ENCODE measurements around the gene PPP2R2C.

PPP2R2C gene

GRCh38 chr4:6472387-6473263, at the start of gene PPP2R2C:
Gene PPP2R2C, minus strand, starts transcription at chr4:6472614. Its CDS starts 385 bp downstream, at chr4:6472229.
- no peak for DNase-seq

GRCh38 chr4:6520978-6521377, 48.6 kb upstream of the PPP2R2C start:
- no peak for DNase-seq

GRCh38 chr4:6520051-6520636, 47.7 kb upstream of the PPP2R2C start:
- no peak for DNase-seq

- DNase-seq: no peak
These were observed 44.8 kb upstream of the PPP2R2C start for GRCh38 chr4:6517171-6517570.

GRCh38 chr4:6516762-6517161, 44.3 kb upstream of the PPP2R2C start:
- DNase-seq: no peak

GRCh38 chr4:6516281-6516680, 43.9 kb upstream of the PPP2R2C start:
- DNase-seq: no peak

- DNase-seq: no peak
These were observed 41.3 kb upstream of the PPP2R2C start for GRCh38 chr4:6513678-6514077.

GRCh38 chr4:6509587-6509986, 37.2 kb upstream of the PPP2R2C start:
- DNase-seq: no peak

GRCh38 chr4:6507345-6507744, 34.9 kb upstream of the PPP2R2C start:
- no peak for DNase-seq

- DNase-seq: no peak
These were observed 34.3 kb upstream of the PPP2R2C start for GRCh38 chr4:6506616-6507140.

GRCh38 chr4:6504900-6505496, 32.6 kb upstream of the PPP2R2C start:
- DNase-seq: no peak

GRCh38 chr4:6502747-6503465, 30.5 kb upstream of the PPP2R2C start:
- DNase-seq: no peak

- DNase-seq: no peak
These were observed 29.7 kb upstream of the PPP2R2C start for GRCh38 chr4:6502147-6502546.

GRCh38 chr4:6501171-6501570, 28.8 kb upstream of the PPP2R2C start:
- DNase-seq: no peak

GRCh38 chr4:6500481-6501140, 28.2 kb upstream of the PPP2R2C start:
- no peak for DNase-seq

GRCh38 chr4:6499238-6499600, 26.8 kb upstream of the PPP2R2C start:
- no peak for DNase-seq

GRCh38 chr4:6498511-6499237, 26.3 kb upstream of the PPP2R2C start:
- no peak for DNase-seq

GRCh38 chr4:6497796-6498195, 25.4 kb upstream of the PPP2R2C start:
- no peak for DNase-seq

GRCh38 chr4:6495736-6496135, 23.3 kb upstream of the PPP2R2C start:
- no peak for DNase-seq

GRCh38 chr4:6495296-6495590, 22.8 kb upstream of the PPP2R2C start:
- DNase-seq: no peak

GRCh38 chr4:6494431-6495295, 22.2 kb upstream of the PPP2R2C start:
- no peak for DNase-seq

All from NCI-H446 treated with DMSO at 0.1 percent for 48 hours (cell line).